Measurements from ENCODE around the gene USH1G. TPM values are rescaled to one million over a fixed set of nuclear protein-coding genes. Genes with fewer than 3 reads are reported as not detected.
"Not testable (repeated sequence)": the region's sequence is repeated elsewhere in the genome, so short reads cannot be mapped to it uniquely, and the experiment has no call there.

Gene USH1G
- total and polyA plus RNA-seq, 7 donors, result not detected

GRCh38 chr17:74870512-74870911 lies 52.5 kb downstream of the USH1G start:
- TF ChIP-seq CTCF (IDR thresholded peaks at IDR 0.05), result no peak
- 83 to 88% (median 84%) methylated on average over 3 of the region's 3 CpGs for WGBS, 3 donors
- H3K4me1 ChIP-seq, result peaks cover 7% of the 10 kb centered on the region
- H3K36me3 ChIP-seq (ENCODE audit: insufficient read depth in 1 of 2, low read depth in 1 of 2), result no peaks in the 10 kb centered on the region
- H3K27me3 ChIP-seq (ENCODE audit: insufficient read depth in 3 of 3, low read length in 2 of 3), result peaks cover 0 to 2% (median 0%) of the 10 kb centered on the region in 3 donors
- no peak for ATAC-seq
- H3K27ac ChIP-seq, result no peak overlapping the region
- intact Hi-C loops (cut with DNase I), result no loop called here
- H3K9me3 ChIP-seq, result no peaks in the 10 kb centered on the region
- peak in 1 of 2 donors; percentile 62 for DNase-seq
- no peak overlapping the region for H3K4me3 ChIP-seq

DNA sequence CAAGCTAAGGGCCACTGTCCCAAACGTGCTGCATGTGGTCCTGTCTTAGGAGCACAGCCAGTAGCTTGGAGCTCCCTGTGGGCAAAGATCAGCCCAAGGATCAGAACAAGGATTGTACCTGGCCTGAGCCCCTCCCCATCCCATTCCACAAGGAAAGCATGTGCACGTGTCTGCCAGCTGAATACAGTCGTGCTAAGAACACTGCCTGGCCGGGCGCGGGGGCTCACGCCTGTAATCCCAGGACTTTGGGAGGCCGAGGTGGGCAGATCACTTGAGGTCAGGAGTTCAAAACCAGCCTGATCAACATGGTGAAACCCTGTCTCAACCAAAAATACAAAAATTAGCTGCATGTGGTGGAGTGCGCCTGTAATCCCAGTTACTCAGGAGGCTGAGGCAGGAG lies 53.0 kb downstream of the USH1G start:
- DNase-seq; H3K4me1 ChIP-seq; H3K36me3 ChIP-seq (ENCODE audit: insufficient read depth in 1 of 2, low read depth in 1 of 2); H3K27me3 ChIP-seq (ENCODE audit: insufficient read depth in 3 of 3, low read length in 2 of 3); intact Hi-C loops (cut with DNase I); ATAC-seq; H3K4me3 ChIP-seq; H3K27ac ChIP-seq; H3K9me3 ChIP-seq: not testable (repeated sequence)
- 90 to 94% (median 91%) methylated on average over 9 of the region's 9 CpGs for WGBS, 3 donors

DNA sequence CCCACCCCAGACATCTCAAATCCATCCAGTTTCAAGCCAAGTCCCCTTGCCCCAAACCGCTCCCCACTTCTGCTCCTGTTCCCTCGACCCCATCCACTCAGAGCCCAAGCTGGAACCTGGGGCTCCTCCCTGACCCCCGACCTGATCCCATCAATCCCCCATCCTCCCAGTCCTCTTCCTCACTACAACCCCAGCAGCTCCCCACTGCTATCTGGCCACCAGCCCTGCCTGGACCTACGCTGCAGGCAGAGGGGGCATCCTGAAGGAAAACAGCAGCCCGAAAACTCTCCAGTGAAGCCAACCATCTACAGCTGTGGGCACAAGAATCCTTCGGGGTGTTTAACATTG lies 54.2 kb downstream of the USH1G start:
- Histone ChIP-seq H3K36me3 (ENCODE audit: insufficient read depth in 1 of 2, low read depth in 1 of 2) (no peaks in the 10 kb centered on the region), H3K4me1 (peaks cover 2% of the 10 kb centered on the region), H3K27me3 (ENCODE audit: insufficient read depth in 3 of 3, low read length in 2 of 3) (peaks cover 0 to 2% (median 0%) of the 10 kb centered on the region in 3 donors), H3K4me3 (no peak overlapping the region), H3K9me3 (no peaks in the 10 kb centered on the region), H3K27ac (no peak overlapping the region)
- intact Hi-C loops (cut with DNase I), result no loop called here
- 86 to 91% (median 88%) methylated on average over 6 of the region's 6 CpGs for WGBS, 3 donors
- no peak for TF ChIP-seq CTCF (IDR thresholded peaks at IDR 0.05)
- DNase-seq (no peak), ATAC-seq (no peak)

DNA sequence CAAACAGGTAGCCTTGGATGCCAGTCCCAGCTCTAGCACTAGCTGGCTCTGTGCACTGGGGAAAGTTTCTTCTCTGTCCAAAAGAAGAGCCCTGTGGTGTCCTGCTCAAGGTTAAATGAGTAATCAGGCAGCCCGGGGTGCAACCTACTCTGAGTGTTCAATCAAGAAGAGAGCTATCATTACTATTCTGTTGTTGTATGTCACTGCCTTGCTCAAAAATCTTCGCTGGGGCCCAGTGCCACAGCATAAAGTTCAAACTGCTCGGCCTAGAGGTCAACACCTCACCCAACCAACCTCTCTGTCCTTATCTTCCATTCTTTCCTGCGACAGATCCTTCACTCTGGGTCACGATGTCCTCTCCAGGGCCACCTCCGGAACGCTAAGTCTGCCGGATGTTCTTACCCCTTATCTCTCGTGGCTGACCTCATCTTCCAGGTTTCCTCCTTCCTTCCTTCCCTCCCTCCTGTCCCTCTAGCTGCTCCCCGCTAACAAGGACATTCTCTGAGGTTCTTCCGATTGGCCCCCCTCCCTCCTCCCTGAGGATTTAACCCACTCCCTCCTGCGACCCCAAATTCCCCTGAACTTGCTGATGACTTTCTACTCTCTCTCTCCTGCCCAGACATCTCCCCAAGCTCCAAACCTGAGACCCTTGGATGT lies 54.7 kb downstream of the USH1G start:
- Histone ChIP-seq H3K4me3 (no peak overlapping the region), H3K4me1 (no peaks in the 10 kb centered on the region), H3K9me3 (no peaks in the 10 kb centered on the region), H3K27ac (no peak overlapping the region), H3K36me3 (ENCODE audit: insufficient read depth in 1 of 2, low read depth in 1 of 2) (no peaks in the 10 kb centered on the region), H3K27me3 (ENCODE audit: insufficient read depth in 3 of 3, low read length in 2 of 3) (peaks cover 0 to 2% (median 0%) of the 10 kb centered on the region in 3 donors)
- intact Hi-C loops (cut with DNase I), result no loop called here
- DNase-seq (peak in 1 of 2 donors; percentile 29), ATAC-seq (no peak)
- WGBS, 3 donors, result 77 to 79% (median 77%) methylated on average over 12 of the region's 12 CpGs
- TF ChIP-seq CTCF (IDR thresholded peaks at IDR 0.05), result no peak

DNA sequence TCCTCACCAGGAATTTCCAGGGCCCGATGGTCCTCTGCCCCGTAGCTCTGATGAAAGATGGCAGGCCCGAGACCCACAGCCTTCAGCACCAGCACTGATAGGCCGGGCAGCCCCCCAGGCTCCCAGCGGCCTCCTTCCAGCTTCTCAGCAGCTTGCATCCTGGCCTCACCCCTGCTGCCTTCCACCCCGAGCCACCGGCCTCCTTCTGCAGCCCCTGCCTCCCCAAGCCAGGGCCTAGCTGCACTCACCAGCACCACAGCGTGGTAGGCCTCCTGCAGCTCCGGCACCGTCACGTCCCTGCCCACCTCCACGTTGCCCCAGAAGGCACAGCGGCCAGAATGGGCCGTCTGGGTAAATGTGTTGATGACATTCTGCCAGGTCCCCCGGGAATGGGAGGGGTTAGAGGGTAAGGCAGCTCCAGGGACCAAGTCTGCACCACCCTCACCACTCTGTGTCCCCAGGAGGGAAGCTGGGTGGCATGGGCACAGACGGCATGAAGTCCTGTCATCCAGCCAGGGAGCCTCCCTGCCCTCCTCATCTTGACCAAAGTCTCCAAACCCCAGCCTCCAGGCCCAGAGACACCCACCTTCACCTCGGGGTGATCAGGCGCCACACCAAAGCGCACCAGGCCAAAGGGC lies 56.7 kb downstream of the USH1G start:
- Histone ChIP-seq H3K9me3 (no peaks in the 10 kb centered on the region), H3K4me3 (no peak overlapping the region), H3K27ac (no peak overlapping the region), H3K27me3 (ENCODE audit: insufficient read depth in 3 of 3, low read length in 2 of 3) (peaks cover 0 to 8% (median 6%) of the 10 kb centered on the region in 3 donors), H3K4me1 (peaks cover 5% of the 10 kb centered on the region), H3K36me3 (ENCODE audit: insufficient read depth in 1 of 2, low read depth in 1 of 2) (no peaks in the 10 kb centered on the region)
- no peak for TF ChIP-seq CTCF (IDR thresholded peaks at IDR 0.05)
- intact Hi-C loops (cut with DNase I), result no loop called here
- WGBS, 3 donors, result 79 to 82% (median 79%) methylated on average over 19 of the region's 19 CpGs
- peak in 1 of 2 donors; percentile 44 for DNase-seq
- ATAC-seq, result no peak

Other genes starting within 250 kb of the USH1G start
- gene CD300LF, start 210.3 kb downstream of the USH1G start, total RNA-seq, result under 1 TPM in 2 of 4 donors, not detected in 2; 0.32 to 0.39 TPM
- gene CD300LF, start 210.3 kb downstream of the USH1G start, polyA plus RNA-seq, result under 1 TPM in 2 of 3 donors, not detected in 1; 0.09 to 0.16 TPM
- under 1 TPM; 0.62 to 0.78 (median 0.67) TPM for gene RAB37, start 186.0 kb downstream of the USH1G start, total RNA-seq
- gene RAB37, start 186.0 kb downstream of the USH1G start, polyA plus RNA-seq, result under 1 TPM; 0.69 to 0.82 (median 0.75) TPM
- gene NHERF1, start 174.6 kb downstream of the USH1G start, total RNA-seq, result 10 to 100 TPM in 1 of 4 donors, 1 to 10 TPM in 3; 3.9 to 16.6 (median 4.9) TPM
- 10 to 100 TPM in 1 of 3 donors, 1 to 10 TPM in 2; 2.4 to 37.1 (median 3.1) TPM for gene NHERF1, start 174.6 kb downstream of the USH1G start, polyA plus RNA-seq
- 10 to 100 TPM; 15.2 to 32.8 (median 19.9) TPM for gene NAT9, start 146.9 kb downstream of the USH1G start, total RNA-seq
- gene NAT9, start 146.9 kb downstream of the USH1G start, polyA plus RNA-seq, result 10 to 100 TPM; 25.8 to 52.5 (median 25.8) TPM
- gene GRIN2C, start 63.4 kb downstream of the USH1G start, total RNA-seq, result under 1 TPM; 0.20 to 0.74 (median 0.37) TPM
- under 1 TPM; 0.06 to 0.40 (median 0.10) TPM for gene GRIN2C, start 63.4 kb downstream of the USH1G start, polyA plus RNA-seq
- 1 to 10 TPM; 3.0 to 7.9 (median 4.2) TPM for gene FDXR, start 50.3 kb downstream of the USH1G start, total RNA-seq
- gene FDXR, start 50.3 kb downstream of the USH1G start, polyA plus RNA-seq, result 1 to 10 TPM; 3.4 to 4.7 (median 3.7) TPM
- not detected for gene FADS6, start 29.6 kb downstream of the USH1G start, total RNA-seq
- gene FADS6, start 29.6 kb downstream of the USH1G start, polyA plus RNA-seq, result under 1 TPM in 1 of 3 donors, not detected in 2; 0.01 TPM
- gene OTOP2, start 1.0 kb upstream of the USH1G start, total RNA-seq, result not detected
- not detected for gene OTOP2, start 1.0 kb upstream of the USH1G start, polyA plus RNA-seq
- not detected for gene OTOP3, start 12.6 kb upstream of the USH1G start, total RNA-seq
- under 1 TPM in 1 of 3 donors, not detected in 2; 0.04 TPM for gene OTOP3, start 12.6 kb upstream of the USH1G start, polyA plus RNA-seq
- gene HID1, start 49.5 kb upstream of the USH1G start, total RNA-seq, result 10 to 100 TPM in 1 of 4 donors, 1 to 10 TPM in 3; 1.7 to 10.4 (median 2.8) TPM
- gene HID1, start 49.5 kb upstream of the USH1G start, polyA plus RNA-seq, result 1 to 10 TPM; 2.3 to 4.8 (median 2.3) TPM
- 1 to 10 TPM; 1.4 to 3.4 (median 2.7) TPM for gene CDR2L, start 64.4 kb upstream of the USH1G start, total RNA-seq
- 1 to 10 TPM; 1.3 to 1.7 (median 1.5) TPM for gene CDR2L, start 64.4 kb upstream of the USH1G start, polyA plus RNA-seq
- gene MRPL58, start 89.4 kb upstream of the USH1G start, total RNA-seq, result 10 to 100 TPM; 50.4 to 70.6 (median 59.2) TPM
- gene MRPL58, start 89.4 kb upstream of the USH1G start, polyA plus RNA-seq, result 10 to 100 TPM; 64.1 to 80.6 (median 76.2) TPM
- gene ATP5PD, start 123.7 kb upstream of the USH1G start, total RNA-seq, result 100 to 1,000 TPM; 409 to 577 (median 500) TPM
- gene ATP5PD, start 123.7 kb upstream of the USH1G start, polyA plus RNA-seq, result 100 to 1,000 TPM; 619 to 931 (median 653) TPM
- gene KCTD2, start 124.0 kb upstream of the USH1G start, total RNA-seq, result 10 to 100 TPM; 29.2 to 38.7 (median 35.2) TPM
- 10 to 100 TPM; 26.9 to 71.2 (median 29.7) TPM for gene KCTD2, start 124.0 kb upstream of the USH1G start, polyA plus RNA-seq
- gene SLC16A5, start 164.7 kb upstream of the USH1G start, total RNA-seq, result 10 to 100 TPM in 1 of 4 donors, 1 to 10 TPM in 3; 5.6 to 10.7 (median 8.1) TPM
- gene SLC16A5, start 164.7 kb upstream of the USH1G start, polyA plus RNA-seq, result 1 to 10 TPM; 1.2 to 4.5 (median 3.8) TPM
- gene ARMC7, start 186.7 kb upstream of the USH1G start, total RNA-seq, result 1 to 10 TPM; 2.7 to 7.0 (median 3.6) TPM
- 1 to 10 TPM; 3.3 to 6.4 (median 4.9) TPM for gene ARMC7, start 186.7 kb upstream of the USH1G start, polyA plus RNA-seq
- gene NT5C, start 208.5 kb upstream of the USH1G start, total RNA-seq, result 10 to 100 TPM; 16.4 to 44.2 (median 29.4) TPM
- 10 to 100 TPM; 19.7 to 84.0 (median 56.3) TPM for gene NT5C, start 208.5 kb upstream of the USH1G start, polyA plus RNA-seq
- 100 to 1,000 TPM in 2 of 4 donors, 10 to 100 TPM in 2; 50.1 to 232 (median 85.0) TPM for gene JPT1, start 231.3 kb upstream of the USH1G start, total RNA-seq
- gene JPT1, start 231.3 kb upstream of the USH1G start, polyA plus RNA-seq, result 100 to 1,000 TPM in 1 of 3 donors, 10 to 100 TPM in 2; 79.2 to 164 (median 92.6) TPM

Data from psoas muscle (tissue), 8 donors.